ENCODE data around the gene OR1E1. TPM values are rescaled to one million over a fixed set of nuclear protein-coding genes. Genes with fewer than 3 reads are reported as not detected.

The OR1E1 gene
- total RNA-seq (2013) = not detected
- not detected for polyA plus RNA-seq
- not detected in 2 replicates for polyA minus RNA-seq
- 0 to 0.23 (median 0) reads per million in 11 experiments for total RNA-seq

DNA sequence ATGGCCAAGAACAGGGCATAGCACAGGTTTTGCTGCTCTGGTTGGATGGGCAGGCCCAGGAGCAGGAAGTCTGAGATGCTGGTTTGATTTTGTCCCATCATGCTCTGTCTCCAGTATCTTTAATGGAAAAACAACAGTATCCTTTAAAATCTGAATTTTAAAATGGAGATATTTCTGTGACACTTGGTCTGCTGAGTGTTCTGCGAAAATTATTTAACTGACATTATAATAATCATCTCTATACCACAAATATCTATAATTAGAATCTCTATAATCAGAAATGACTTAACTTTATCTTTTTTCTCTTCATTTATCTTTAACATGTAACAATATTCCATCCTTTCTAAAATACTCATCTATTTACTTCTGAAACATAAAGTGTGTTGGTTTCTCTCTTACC, at the start of gene OR1E1:
Gene OR1E1, minus strand, starts transcription at position 101 of the 400 bp plus-strand sequence. Its CDS starts 0 bp downstream, at position 101.
- H4K20me1 ChIP-seq (ENCODE audit: insufficient read depth, low read length) = no peaks in the 10 kb centered on the region
- Mint-ChIP-seq H3K4me1 (no peaks in the 10 kb centered on the region), H3K27ac (no peak within 1 kb of the TSS), H3K4me3 (no peak within 1 kb of the TSS), H3K36me3 (no peaks in the 10 kb centered on the region), H3K27me3 (ENCODE audit: low read depth in 3 of 3) (peaks cover 1 to 3% (median 2%) of the 10 kb centered on the region in 3 donors), H3K9me3 (peaks cover 0 to 2% (median 0%) of the 10 kb centered on the region in 7 donors)
- no peak within 1 kb of the TSS for H3K9ac ChIP-seq (ENCODE audit: insufficient read depth, low read length, poor library complexity, severe bottlenecking)
- WGBS (ENCODE audit: insufficient coverage) = no CpG with 5 or more reads among the region's 1 CpG
- H3K4me1 ChIP-seq (ENCODE audit: control insufficient read depth in 1 of 2, insufficient read depth in 2 of 2, low read length in 2 of 2) = no peaks in the 10 kb centered on the region
- TF ChIP-seq, protein P1, sequence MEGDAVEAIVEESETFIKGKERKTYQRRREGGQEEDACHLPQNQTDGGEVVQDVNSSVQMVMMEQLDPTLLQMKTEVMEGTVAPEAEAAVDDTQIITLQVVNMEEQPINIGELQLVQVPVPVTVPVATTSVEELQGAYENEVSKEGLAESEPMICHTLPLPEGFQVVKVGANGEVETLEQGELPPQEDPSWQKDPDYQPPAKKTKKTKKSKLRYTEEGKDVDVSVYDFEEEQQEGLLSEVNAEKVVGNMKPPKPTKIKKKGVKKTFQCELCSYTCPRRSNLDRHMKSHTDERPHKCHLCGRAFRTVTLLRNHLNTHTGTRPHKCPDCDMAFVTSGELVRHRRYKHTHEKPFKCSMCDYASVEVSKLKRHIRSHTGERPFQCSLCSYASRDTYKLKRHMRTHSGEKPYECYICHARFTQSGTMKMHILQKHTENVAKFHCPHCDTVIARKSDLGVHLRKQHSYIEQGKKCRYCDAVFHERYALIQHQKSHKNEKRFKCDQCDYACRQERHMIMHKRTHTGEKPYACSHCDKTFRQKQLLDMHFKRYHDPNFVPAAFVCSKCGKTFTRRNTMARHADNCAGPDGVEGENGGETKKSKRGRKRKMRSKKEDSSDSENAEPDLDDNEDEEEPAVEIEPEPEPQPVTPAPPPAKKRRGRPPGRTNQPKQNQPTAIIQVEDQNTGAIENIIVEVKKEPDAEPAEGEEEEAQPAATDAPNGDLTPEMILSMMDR (IDR thresholded peaks at IDR 0.05) = no peak
- peaks cover 0 to 2% of the 10 kb centered on the region in 2 donors for H3K27me3 ChIP-seq (ENCODE audit: control insufficient read depth in 2 of 2, insufficient read depth in 2 of 2, low read length in 2 of 2)
- no peaks in the 10 kb centered on the region for H3K9me3 ChIP-seq (replicated peaks in 1 of 2; ENCODE audit: control insufficient read depth in 1 of 2, insufficient read depth in 1 of 2, low read length in 2 of 2)
- H3K79me2 ChIP-seq (ENCODE audit: insufficient read depth, low read length) = no peaks in the 10 kb centered on the region
- H3K4me2 ChIP-seq (replicated peaks; ENCODE audit: extremely low read depth, low read length, poor library complexity, severe bottlenecking) = no peak within 1 kb of the TSS
- no peaks in the 10 kb centered on the region for H3K36me3 ChIP-seq (replicated peaks in 1 of 2; ENCODE audit: control insufficient read depth in 1 of 2, insufficient read depth in 2 of 2, low read length in 2 of 2)
- intact Hi-C loops (cut with micrococcal nuclease) = no loop called here
- no peak within 1 kb of the TSS for H2AFZ ChIP-seq (ENCODE audit: insufficient read depth, low read depth, low read length, poor library complexity, severe bottlenecking)
- DNase-seq = no peak
- H3K27ac ChIP-seq (ENCODE audit: low read depth in 1 of 2, low read length in 2 of 2) = no peak within 1 kb of the TSS
- H3K4me3 ChIP-seq (replicated peaks in 1 of 3; ENCODE audit: low read depth in 2 of 3, low read length in 3 of 3) = no peak within 1 kb of the TSS

GRCh38 chr17:3447625-3448024, 49.4 kb upstream of the OR1E1 start:
- intact Hi-C loops (cut with micrococcal nuclease) = no loop called here
- DNase-seq = peak; percentile 12 to 41 (median 39)

More at GRCh38 chr17:3447625-3448024, 49.4 kb upstream of the OR1E1 start:
- H3K27ac ChIP-seq (ENCODE audit: low read depth in 1 of 2, low read length in 2 of 2) = no peak overlapping the region
- no peaks in the 10 kb centered on the region for H3K36me3 ChIP-seq (replicated peaks in 1 of 2; ENCODE audit: control insufficient read depth in 1 of 2, insufficient read depth in 2 of 2, low read length in 2 of 2)
- Mint-ChIP-seq H3K9me3 (peaks cover 0 to 2% (median 0%) of the 10 kb centered on the region in 7 donors), H3K36me3 (no peaks in the 10 kb centered on the region), H3K27ac (peak overlapping the region in 2 of 7 donors; percentile 0 to 3), H3K27me3 (ENCODE audit: low read depth in 3 of 3) (peaks cover 3 to 7% (median 6%) of the 10 kb centered on the region in 3 donors), H3K4me3 (no peak overlapping the region), H3K4me1 (no peaks in the 10 kb centered on the region)
- no peaks in the 10 kb centered on the region for H3K9me3 ChIP-seq (replicated peaks in 1 of 2; ENCODE audit: control insufficient read depth in 1 of 2, insufficient read depth in 1 of 2, low read length in 2 of 2)
- no CpG with 5 or more reads among the region's 2 CpGs for WGBS (ENCODE audit: insufficient coverage)
- no peak overlapping the region for H2AFZ ChIP-seq (ENCODE audit: insufficient read depth, low read depth, low read length, poor library complexity, severe bottlenecking)
- no peaks in the 10 kb centered on the region for H4K20me1 ChIP-seq (ENCODE audit: insufficient read depth, low read length)
- peaks cover 2 to 5% of the 10 kb centered on the region in 2 donors for H3K27me3 ChIP-seq (ENCODE audit: control insufficient read depth in 2 of 2, insufficient read depth in 2 of 2, low read length in 2 of 2)
- H3K9ac ChIP-seq (ENCODE audit: insufficient read depth, low read length, poor library complexity, severe bottlenecking) = no peak overlapping the region
- H3K4me2 ChIP-seq (replicated peaks; ENCODE audit: extremely low read depth, low read length, poor library complexity, severe bottlenecking) = no peak overlapping the region
- no peaks in the 10 kb centered on the region for H3K4me1 ChIP-seq (ENCODE audit: control insufficient read depth in 1 of 2, insufficient read depth in 2 of 2, low read length in 2 of 2)
- no peaks in the 10 kb centered on the region for H3K79me2 ChIP-seq (ENCODE audit: insufficient read depth, low read length)
- H3K4me3 ChIP-seq (replicated peaks in 1 of 3; ENCODE audit: low read depth in 2 of 3, low read length in 3 of 3) = no peak overlapping the region
- TF ChIP-seq, protein P1 (IDR thresholded peaks at IDR 0.05) = no peak

Data from CD14-positive monocyte (primary cell).